Glomerular visceral epithelial cell (primary cell): ENCODE results near the gene NFKBIL1.

ENCODE experiments used
- DNase-seq: peaks from one replicate; pipeline ENCODE4 v3.0.0-alpha.2; 2016; ENCODE audit errors: extremely low spot score

The NFKBIL1 gene

GRCh38 chr6:31534521-31535040 is 12.8 kb upstream of the NFKBIL1 start:
- no peak for DNase-seq

GRCh38 chr6:31535538-31536324 is 11.7 kb upstream of the NFKBIL1 start:
- no peak for DNase-seq

GRCh38 chr6:31538805-31539400 is 8.5 kb upstream of the NFKBIL1 start:
- no peak for DNase-seq

- DNase-seq, result no peak
Measured at GRCh38 chr6:31540640-31541039, 6.8 kb upstream of the NFKBIL1 start.

- DNase-seq, result peak; percentile 48
Measured at GRCh38 chr6:31541059-31541657, 6.2 kb upstream of the NFKBIL1 start.

- DNase-seq, result peak; percentile 98
Measured at GRCh38 chr6:31541658-31542521, 5.5 kb upstream of the NFKBIL1 start, which contains the start of gene DDX39B. Gene DDX39B (minus strand): TSS chr6:31542003. CDS start chr6:31540532, 1,471 bp downstream.

- no peak for DNase-seq
Measured at GRCh38 chr6:31543639-31544038, 3.8 kb upstream of the NFKBIL1 start.

- DNase-seq, result no peak
Measured at GRCh38 chr6:31544676-31545075, 2.7 kb upstream of the NFKBIL1 start.

GRCh38 chr6:31545291-31545690 is 2.1 kb upstream of the NFKBIL1 start:
- no peak for DNase-seq

- DNase-seq, result peak; percentile 92
Measured at GRCh38 chr6:31546339-31546957, 960 bp upstream of the NFKBIL1 start, which contains the start of gene ATP6V1G2. Gene ATP6V1G2 (minus strand): TSS chr6:31546608. CDS start chr6:31546559, 49 bp downstream.

- DNase-seq, result no peak
Measured at GRCh38 chr6:31547727-31548543, 527 bp downstream of the NFKBIL1 start.

GRCh38 chr6:31548544-31548873 is 1.1 kb downstream of the NFKBIL1 start:
- no peak for DNase-seq

- DNase-seq, result peak; percentile 70
Measured at GRCh38 chr6:31551371-31551770, 4.0 kb downstream of the NFKBIL1 start.

GRCh38 chr6:31556307-31556706 is 8.9 kb downstream of the NFKBIL1 start:
- DNase-seq, result no peak

GRCh38 chr6:31557443-31558317 is 10.3 kb downstream of the NFKBIL1 start:
- DNase-seq, result no peak

GRCh38 chr6:31558318-31558625 is 10.9 kb downstream of the NFKBIL1 start:
- no peak for DNase-seq

GRCh38 chr6:31558631-31559500 is 11.5 kb downstream of the NFKBIL1 start:
- DNase-seq, result no peak

GRCh38 chr6:31559606-31559957 is 12.2 kb downstream of the NFKBIL1 start:
- no peak for DNase-seq
